HG03095 (cell line): ENCODE data around the gene EFNA5.
A peak's percentile ranks its signal among the peaks of the same experiment; 100 is the strongest.

Experiments
- ATAC-seq: cut with Tn5 transposase; IDR thresholded peaks from one replicate; pipeline ENCODE4 v1.9.1; 2021; ENCODE audit warnings: moderate library complexity; ENCODE audit not compliant: unreplicated experiment

The EFNA5 gene

DNA sequence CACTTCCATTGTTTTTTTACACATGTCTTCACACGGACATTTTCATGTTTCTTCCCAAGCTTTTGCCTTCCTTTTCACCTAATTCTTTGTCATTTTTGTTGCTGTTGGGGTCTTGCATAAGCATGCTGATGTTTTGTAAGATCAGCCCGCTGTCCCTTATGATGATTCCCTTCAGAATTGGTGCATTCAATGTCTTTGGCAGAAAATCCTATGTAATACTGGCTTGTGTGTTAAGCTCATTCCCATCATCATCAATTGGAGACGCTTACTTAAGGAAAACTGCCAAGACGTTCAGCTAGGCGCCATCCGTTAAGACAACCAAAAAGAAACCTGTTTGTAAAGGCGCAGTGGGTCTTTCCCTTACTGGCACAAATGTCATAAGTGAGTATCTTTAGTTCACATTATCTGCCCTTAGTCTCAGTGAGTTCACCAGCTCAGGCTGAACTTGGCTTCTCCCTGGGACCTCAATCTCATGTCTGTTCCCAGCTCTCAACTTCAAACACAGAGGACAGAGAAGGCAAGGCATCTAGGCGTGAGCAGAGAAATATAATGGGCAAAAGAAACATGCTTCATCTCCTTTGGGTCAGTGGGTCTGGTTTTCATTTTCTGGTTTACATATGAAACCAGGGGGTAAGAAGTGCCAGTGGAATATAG is 97.9 kb downstream of the EFNA5 start:
- no peak for ATAC-seq

- peak; percentile 54 for ATAC-seq
Observed at GRCh38 chr5:107571621-107572536, 98.9 kb downstream of the EFNA5 start.

DNA sequence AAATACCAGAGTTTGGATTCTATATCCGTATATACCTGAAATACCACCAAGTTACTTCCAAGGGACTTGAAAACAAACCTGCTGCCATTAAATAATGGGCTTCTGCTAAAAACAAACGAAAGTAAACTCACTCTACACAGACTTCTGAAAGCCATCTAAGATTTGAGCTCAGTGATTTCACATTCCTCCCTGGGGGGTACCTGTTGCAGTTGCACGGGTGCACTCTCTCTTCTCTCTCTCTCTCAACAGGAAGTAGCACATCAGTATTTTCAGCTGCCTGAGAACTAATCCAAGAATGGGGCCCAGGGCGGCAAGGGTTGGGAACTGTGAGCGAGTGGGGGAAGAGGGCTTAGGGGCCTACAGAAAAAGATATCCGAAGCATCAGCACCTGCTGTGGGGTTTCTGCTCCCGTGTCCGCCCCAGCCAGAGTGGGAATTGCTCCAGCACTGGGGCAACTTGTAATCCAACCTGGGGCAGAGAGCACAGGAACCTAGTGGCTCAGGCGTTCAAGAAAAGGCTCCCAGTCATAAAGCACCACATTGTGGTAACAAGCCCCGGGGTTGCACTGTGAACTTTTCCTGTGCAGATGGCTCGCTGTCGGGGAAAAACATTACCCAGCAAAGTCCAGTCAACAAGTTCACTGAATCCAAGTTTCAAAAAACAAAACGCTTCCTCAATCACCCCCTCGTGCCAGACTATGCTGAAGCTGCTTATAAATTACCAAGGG is 99.8 kb downstream of the EFNA5 start:
- peak; percentile 84 for ATAC-seq

GRCh38 chr5:107570181-107570580 is 100.6 kb downstream of the EFNA5 start:
- ATAC-seq, result no peak

DNA sequence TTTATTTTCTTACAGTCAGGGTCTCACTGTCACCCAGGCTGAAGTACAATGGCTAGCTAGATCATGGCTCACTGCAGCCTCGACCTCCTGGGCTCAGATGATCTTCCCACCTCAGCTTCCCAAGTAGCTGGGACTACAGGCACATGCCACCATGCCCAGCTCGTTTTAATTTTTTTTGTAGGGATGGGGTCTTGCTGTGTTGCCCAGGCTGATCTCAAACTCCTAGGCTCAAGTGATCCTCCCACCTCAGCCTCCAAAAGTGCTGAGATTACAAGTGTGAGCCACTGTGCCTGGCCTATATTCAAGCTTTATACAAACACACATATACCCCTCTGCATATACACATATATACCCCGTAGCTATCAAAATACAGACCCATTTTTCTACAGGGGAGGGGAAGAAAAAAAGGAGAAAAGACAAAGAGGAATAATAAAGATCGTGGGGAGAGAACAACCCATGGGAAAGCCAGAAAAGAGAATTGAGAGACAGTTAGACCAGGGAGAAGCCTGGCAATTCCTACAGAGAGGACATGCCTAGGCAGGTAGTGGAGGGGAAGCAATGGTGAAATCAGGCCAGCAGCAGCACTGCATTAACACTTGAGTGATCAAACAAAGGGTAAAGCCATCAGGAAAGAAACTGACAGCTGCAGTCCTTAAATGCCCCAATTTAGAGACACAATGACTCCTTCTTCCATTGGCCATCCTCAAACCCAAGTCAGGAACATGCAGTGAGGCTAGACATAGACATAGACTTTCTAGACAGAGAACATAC is 102.7 kb downstream of the EFNA5 start:
- ATAC-seq, result no peak

- ATAC-seq, result no peak
Observed at GRCh38 chr5:107566986-107567385, 103.8 kb downstream of the EFNA5 start.

DNA sequence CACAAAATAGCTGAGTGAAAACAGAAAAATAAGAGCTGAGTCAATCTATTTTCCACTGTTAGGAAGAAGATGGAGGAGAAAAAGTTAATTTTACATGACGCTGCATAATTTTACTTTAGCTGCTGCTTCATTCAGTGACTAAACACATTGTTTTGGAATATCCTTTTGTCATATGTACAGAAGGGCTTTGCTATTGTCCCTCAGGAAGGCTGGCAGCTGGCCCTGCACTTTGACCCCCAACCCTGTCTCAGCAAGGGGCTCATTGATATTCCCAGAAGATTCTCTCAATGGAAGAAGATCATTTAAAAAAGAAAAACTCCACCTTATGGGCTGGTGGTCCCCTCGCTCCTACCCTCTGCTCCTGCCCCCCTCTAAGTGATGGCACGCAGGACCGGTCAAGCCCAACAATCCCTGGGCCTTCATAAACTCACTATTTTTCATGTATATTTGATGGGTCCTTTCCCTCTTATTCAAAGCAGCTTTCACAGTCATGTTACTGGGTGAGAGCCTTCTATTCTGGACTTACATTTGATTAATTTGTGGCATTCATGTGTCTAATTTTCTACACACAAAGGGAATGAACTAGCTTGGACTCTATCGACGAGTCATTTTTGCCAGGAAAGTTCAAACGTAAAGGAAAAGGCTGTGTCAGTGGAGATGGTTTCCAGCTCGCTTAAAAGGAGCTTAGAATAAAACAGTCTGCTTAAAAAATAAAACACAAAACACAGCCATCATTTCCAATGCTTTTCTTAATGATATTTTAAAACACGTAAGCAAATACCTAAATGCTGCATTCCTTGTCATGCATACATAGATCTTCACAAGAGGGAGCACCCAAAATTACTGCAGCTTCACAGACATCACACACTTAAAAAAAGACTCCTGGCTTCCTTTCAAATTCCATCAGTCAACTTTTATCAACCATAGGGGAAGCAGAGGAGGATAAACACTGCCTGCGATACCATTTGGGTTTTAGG is 104.7 kb downstream of the EFNA5 start:
- no peak for ATAC-seq

DNA sequence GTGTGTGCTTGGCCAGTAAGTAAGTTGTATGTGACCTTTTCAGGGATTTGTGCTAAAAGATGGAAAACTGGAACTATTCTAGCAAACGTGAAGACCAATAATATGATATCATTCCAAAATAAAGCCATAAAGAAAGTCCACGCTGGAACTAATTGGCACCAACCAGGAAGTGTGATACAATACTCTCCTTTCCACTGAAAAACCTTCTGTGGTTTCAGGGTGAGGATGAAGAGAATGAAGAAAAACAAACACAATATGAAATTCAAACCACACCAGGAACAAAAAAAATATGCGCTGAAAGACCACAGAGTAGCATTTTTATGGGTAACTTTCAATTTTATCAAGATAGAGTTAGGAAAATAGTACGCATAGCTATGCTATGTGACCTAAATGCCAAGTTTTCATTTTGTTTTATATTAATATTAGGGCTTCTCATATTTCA is 105.8 kb downstream of the EFNA5 start:
- no peak for ATAC-seq

GRCh38 chr5:107563959-107564544 is 106.7 kb downstream of the EFNA5 start:
- no peak for ATAC-seq

GRCh38 chr5:107560377-107560776 is 110.4 kb downstream of the EFNA5 start:
- no peak for ATAC-seq

DNA sequence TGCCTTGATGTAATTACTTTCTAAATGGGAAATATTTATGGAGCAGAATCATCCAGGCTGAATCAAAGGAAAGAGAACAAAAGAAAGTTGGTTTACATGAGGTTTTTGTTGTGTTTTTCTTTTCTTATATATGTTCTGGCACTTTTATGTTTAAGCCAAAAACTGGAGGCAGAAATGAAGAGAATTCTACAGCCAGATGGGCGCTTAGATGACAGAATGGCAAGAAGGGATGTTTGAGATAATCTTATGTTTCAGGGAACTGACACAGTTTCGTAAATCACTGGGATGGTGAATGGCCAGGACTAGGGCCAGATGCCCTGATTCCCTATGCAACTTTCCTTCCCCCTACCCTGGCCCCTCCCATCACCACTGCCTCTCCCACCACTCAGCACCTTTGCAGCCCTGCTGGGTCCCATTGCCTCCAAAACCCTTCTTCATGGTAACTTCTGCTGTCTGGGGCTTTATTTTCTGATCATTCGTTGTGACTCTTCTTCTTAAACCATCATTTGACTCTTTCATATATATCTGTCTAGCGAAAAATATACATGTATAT is 111.8 kb downstream of the EFNA5 start:
- ATAC-seq, result no peak

GRCh38 chr5:107557051-107557658 is 113.6 kb downstream of the EFNA5 start:
- no peak for ATAC-seq

- ATAC-seq, result no peak
Observed at GRCh38 chr5:107556575-107556974, 114.2 kb downstream of the EFNA5 start.

DNA sequence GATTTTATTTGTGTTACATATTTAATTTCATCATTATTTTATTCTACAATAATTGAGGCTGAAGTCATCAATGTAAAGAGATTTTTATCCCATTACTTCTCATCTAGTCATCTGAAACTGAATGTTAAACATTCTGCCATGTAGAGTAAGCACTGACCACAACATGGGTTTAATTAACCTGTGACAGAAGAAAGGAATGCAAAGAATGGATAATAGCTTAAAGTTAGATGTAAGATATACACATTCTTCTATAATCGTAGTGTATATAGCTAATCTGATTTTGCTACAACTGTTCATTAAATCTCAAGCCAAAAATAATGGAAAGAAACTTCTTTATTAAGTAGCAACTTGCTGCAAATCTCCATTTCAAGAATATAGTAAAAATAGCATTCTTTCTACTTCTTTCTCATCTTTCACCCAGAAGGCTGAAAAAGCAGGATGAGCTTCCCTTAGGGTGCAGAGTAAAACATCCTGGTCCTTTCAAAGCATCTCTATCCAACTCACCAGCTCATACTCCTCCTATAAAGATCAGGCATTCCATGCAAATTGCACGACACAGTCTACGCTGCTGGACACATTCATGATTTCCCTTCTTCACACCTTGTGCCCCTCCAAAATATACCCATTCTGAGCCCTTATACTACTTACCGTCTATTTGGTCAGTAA is 115.2 kb downstream of the EFNA5 start:
- ATAC-seq, result no peak

DNA sequence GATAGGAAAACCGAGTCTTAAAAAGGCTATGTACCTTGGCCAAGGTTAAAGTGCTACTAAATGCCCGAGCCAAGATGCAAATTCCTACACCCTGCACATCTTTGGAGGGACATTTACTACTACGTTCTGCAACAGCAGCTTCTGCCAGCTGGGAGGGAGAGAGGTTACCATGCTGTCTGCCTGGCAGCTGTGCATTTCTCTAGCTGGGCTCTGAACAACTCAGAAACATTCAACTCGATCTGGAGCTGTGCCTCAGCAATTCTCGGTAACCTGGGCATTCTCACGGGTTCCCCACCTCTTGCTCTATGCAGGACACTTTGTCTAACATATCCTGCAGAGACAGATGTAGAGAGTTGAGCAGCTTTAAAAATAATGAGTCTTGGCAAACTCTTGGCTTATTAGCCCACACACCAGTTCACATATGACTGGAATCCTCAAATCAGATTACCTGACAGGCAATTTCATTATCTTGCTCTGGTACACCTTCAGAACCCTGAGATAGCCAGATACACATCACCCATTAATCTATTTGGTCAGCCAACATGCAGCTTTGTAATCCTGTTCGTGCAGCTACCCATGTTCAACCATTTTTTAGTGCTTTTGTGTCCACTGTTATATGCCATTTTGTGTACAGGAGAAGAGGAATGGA is 115.8 kb downstream of the EFNA5 start:
- ATAC-seq, result no peak

DNA sequence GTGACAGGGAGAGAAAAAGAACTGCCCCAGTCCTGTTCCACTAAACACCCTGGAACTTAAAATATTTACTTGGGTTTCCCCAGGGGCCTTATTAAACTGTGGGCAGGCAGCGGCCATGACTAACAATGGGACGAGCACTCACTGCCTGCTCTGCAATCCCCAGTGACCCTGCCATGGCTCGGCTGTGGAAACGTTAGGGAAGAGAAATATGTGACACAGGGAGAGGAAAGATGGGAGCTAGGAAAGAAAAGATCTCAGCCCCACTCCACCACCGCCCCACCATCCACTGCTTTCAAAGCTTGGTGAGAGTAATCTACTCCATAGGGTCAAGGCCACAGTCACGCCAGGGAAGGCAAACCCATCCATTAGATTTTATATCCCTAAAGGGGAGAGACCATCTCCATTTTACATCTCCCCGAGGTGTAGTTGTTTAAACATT is 117.6 kb downstream of the EFNA5 start:
- ATAC-seq, result no peak

DNA sequence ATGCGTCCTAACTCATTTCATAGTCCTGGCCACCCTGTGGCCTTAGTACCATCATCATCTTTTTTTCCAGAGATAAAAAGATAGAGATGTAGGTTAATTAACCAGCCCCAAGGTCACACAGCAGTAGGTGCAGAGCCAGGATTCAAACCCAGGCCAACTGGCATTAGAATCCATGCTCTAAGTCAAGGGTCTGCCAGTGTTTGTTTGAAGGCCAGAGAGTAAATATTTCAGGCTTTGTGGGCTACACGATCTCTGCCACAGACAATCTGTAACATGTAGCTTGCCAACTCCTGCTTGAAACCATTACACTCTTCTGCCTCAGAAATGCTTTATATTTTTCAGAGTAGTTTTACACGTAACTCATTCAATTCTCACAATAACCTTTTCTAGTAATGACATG is 119.6 kb downstream of the EFNA5 start:
- no peak for ATAC-seq
